SK-N-SH treated with all-trans-retinoic acid at 6 μM for 48 hours (cell line): ENCODE results near the gene ACKR4.

Source experiments
- ATAC-seq: fragments of 200-7000 bp; cut with Tn5 transposase; 3 replicates; pipeline ENCODE4 v1.9.1; 2020; ENCODE audit warnings: mild to moderate bottlenecking, moderate library complexity
- ARNTL ChIP-seq: fragments of 450-650 bp; formaldehyde crosslinking; IDR thresholded peaks from 2 replicates; pipeline ENCODE4 v1.5.0; 2020; ENCODE audit warnings: low read depth, mild to moderate bottlenecking, moderate library complexity, borderline replicate concordance
- BACH2 ChIP-seq: fragments of 250-450 bp; sonication (Bioruptor Pico); IDR thresholded peaks from 2 replicates; pipeline ENCODE4 v1.9.0; 2021; ENCODE audit warnings: mild to moderate bottlenecking, borderline replicate concordance
- CREB5 ChIP-seq: fragments of 250-450 bp; sonication (Bioruptor Pico); IDR thresholded peaks from 2 replicates; pipeline ENCODE4 v1.5.1; 2020; ENCODE audit warnings: low read depth, mild to moderate bottlenecking, moderate library complexity
- CSDC2 ChIP-seq: fragments of 250-450 bp; sonication (Bioruptor Pico); IDR thresholded peaks from 2 replicates; pipeline ENCODE4 v1.5.0; 2020; ENCODE audit warnings: mild to moderate bottlenecking, moderate library complexity
- ESRRG ChIP-seq: fragments of 250-450 bp; sonication (Bioruptor Pico); IDR thresholded peaks from 2 replicates; pipeline ENCODE4 v1.6.1; 2021; ENCODE audit warnings: mild to moderate bottlenecking
- GLIS3 ChIP-seq: fragments of 250-450 bp; sonication (Bioruptor Pico); IDR thresholded peaks from 2 replicates; pipeline ENCODE4 v1.5.0; 2020; ENCODE audit warnings: mild to moderate bottlenecking, moderate library complexity
- OSR1 ChIP-seq: fragments of 250-450 bp; sonication (Bioruptor Pico); IDR thresholded peaks from 2 replicates; pipeline ENCODE4 v1.8.0; 2022; ENCODE audit warnings: moderate library complexity, mild to moderate bottlenecking, inconsistent platforms
- PATZ1 ChIP-seq: fragments of 250-450 bp; sonication (Bioruptor Pico); IDR thresholded peaks from 2 replicates; pipeline ENCODE4 v1.8.0; 2020; ENCODE audit warnings: mild to moderate bottlenecking, moderate library complexity, borderline replicate concordance
- POU6F1 ChIP-seq: fragments of 250-450 bp; sonication (Bioruptor Pico); IDR thresholded peaks from 2 replicates; pipeline ENCODE4 v1.8.0; 2021; ENCODE audit warnings: low read depth, mild to moderate bottlenecking, moderate library complexity, borderline replicate concordance
- PPARA ChIP-seq: fragments of 250-450 bp; sonication (Bioruptor Pico); IDR thresholded peaks from 2 replicates; pipeline ENCODE4 v1.5.0; 2020; ENCODE audit warnings: mild to moderate bottlenecking, borderline replicate concordance
- RARB ChIP-seq: fragments of 250-450 bp; sonication (Bioruptor Pico); IDR thresholded peaks from 2 replicates; pipeline ENCODE4 v1.8.0; 2021; ENCODE audit warnings: mild to moderate bottlenecking, moderate library complexity
- SNAI2 ChIP-seq: fragments of 250-450 bp; sonication (Bioruptor Pico); IDR thresholded peaks from 2 replicates; pipeline ENCODE4 v1.5.0; 2020; ENCODE audit warnings: mild to moderate bottlenecking, moderate library complexity
- TCF4 ChIP-seq: fragments of 250-450 bp; sonication (Bioruptor Pico); IDR thresholded peaks from 2 replicates; pipeline ENCODE4 v1.8.0; 2021; ENCODE audit warnings: mild to moderate bottlenecking, moderate library complexity, borderline replicate concordance
- ZC3H10 ChIP-seq: fragments of 250-450 bp; sonication (Bioruptor Pico); IDR thresholded peaks from 2 replicates; pipeline ENCODE4 v1.5.1; 2021; ENCODE audit warnings: mild to moderate bottlenecking, moderate library complexity
- ZFP3 ChIP-seq: fragments of 250-450 bp; sonication (Bioruptor Pico); IDR thresholded peaks from 2 replicates; pipeline ENCODE4 v1.5.0; 2020; ENCODE audit warnings: mild to moderate bottlenecking, moderate library complexity
- ZFP30 ChIP-seq: fragments of 450-650 bp; formaldehyde crosslinking; IDR thresholded peaks from 2 replicates; pipeline ENCODE4 v1.5.0; 2022; ENCODE audit warnings: mild to moderate bottlenecking, moderate library complexity
- ZNF565 ChIP-seq: fragments of 450-650 bp; formaldehyde crosslinking; conservative IDR thresholded peaks from 2 replicates; pipeline ENCODE4 v1.5.0; 2020; ENCODE audit warnings: low read depth, mild to moderate bottlenecking, moderate library complexity
- ZNF70 ChIP-seq: fragments of 450-650 bp; formaldehyde crosslinking; IDR thresholded peaks from 2 replicates; pipeline ENCODE4 v1.5.0; 2020; ENCODE audit warnings: mild to moderate bottlenecking, moderate library complexity
- ZNF8 ChIP-seq: fragments of 450-650 bp; formaldehyde crosslinking; IDR thresholded peaks from 2 replicates; pipeline ENCODE4 v1.5.0; 2020; ENCODE audit warnings: mild to moderate bottlenecking, moderate library complexity
- TF ChIP-seq, protein P1 (sequence below): fragments of 250-450 bp; sonication (Bioruptor Pico); IDR thresholded peaks from 2 replicates; pipeline ENCODE4 v1.5.1; 2021; ENCODE audit warnings: mild to moderate bottlenecking, moderate library complexity

ACKR4 gene

GRCh38 chr3:132568422-132568821, 28.6 kb upstream of the ACKR4 start:
- no peak for ATAC-seq
- TF ChIP-seq ZFP30 (no peak), POU6F1 (CRISPR knock-in tag) (no peak), CSDC2 (CRISPR knock-in tag) (no peak), BACH2 (no peak), ZC3H10 (CRISPR knock-in tag) (no peak), ARNTL (CRISPR knock-in tag) (no peak), PATZ1 (no peak), ZNF8 (no peak)

DNA sequence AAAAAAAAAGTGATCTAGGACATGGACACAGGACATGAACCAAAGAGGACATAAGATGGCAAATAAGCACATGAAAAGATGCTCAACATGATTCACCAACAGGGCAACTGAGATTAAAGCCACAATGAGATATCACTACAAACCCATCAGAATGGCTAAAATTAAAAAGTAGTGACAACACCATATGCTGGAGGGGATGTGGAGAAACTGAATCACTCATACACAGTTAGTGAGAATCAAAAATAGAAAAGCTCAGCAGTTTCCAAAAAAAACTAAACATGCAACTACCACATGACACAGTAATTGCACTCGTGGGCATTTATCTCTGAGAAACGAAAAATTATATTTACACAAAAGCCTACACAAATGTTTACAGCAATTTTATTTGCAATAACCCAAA, 27.9 kb upstream of the ACKR4 start:
- ATAC-seq, result no peak
- TF ChIP-seq, protein P1, sequence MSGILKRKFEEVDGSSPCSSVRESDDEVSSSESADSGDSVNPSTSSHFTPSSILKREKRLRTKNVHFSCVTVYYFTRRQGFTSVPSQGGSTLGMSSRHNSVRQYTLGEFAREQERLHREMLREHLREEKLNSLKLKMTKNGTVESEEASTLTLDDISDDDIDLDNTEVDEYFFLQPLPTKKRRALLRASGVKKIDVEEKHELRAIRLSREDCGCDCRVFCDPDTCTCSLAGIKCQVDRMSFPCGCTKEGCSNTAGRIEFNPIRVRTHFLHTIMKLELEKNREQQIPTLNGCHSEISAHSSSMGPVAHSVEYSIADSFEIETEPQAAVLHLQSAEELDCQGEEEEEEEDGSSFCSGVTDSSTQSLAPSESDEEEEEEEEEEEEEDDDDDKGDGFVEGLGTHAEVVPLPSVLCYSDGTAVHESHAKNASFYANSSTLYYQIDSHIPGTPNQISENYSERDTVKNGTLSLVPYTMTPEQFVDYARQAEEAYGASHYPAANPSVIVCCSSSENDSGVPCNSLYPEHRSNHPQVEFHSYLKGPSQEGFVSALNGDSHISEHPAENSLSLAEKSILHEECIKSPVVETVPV (CRISPR knock-in tag), result no peak
- no peak for TF ChIP-seq CSDC2 (CRISPR knock-in tag)
- no peak for TF ChIP-seq PPARA (CRISPR knock-in tag)
- no peak for TF ChIP-seq OSR1 (CRISPR knock-in tag)

DNA sequence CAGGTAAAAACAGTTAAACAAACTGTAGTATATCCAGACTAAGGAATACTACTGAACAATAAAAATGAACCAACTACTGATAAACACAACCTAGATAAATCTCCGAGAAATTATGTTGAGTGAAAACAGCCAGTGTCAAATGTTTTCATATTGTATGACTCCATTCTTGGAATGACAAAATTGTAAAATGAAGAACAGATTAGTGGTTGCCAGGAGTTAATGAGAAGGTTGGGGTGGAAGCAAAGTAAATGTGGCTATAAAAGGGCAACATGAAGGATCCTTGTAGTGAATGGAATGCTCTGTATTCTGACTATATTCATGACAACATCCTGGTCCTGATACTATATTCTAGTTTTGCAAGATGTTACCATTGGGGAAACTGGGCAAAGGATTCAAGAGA, 27.5 kb upstream of the ACKR4 start:
- TF ChIP-seq ZC3H10 (CRISPR knock-in tag), result no peak
- TF ChIP-seq CSDC2 (CRISPR knock-in tag), result no peak
- TF ChIP-seq ZNF70, result no peak
- TF ChIP-seq PATZ1, result no peak
- no peak for TF ChIP-seq RARB (CRISPR knock-in tag)
- TF ChIP-seq CREB5 (CRISPR knock-in tag), result no peak
- no peak for TF ChIP-seq ZNF565
- TF ChIP-seq ZNF8, result no peak
- no peak for TF ChIP-seq OSR1 (CRISPR knock-in tag)
- TF ChIP-seq PPARA (CRISPR knock-in tag), result no peak
- TF ChIP-seq ZFP30, result no peak
- no peak for TF ChIP-seq ESRRG (CRISPR knock-in tag)
- peak; percentile 33; the same call in 2 of the 3 replicates for ATAC-seq

- ATAC-seq, result no peak
- no peak for TF ChIP-seq ESRRG (CRISPR knock-in tag)
- no peak for TF ChIP-seq ARNTL (CRISPR knock-in tag)
- no peak for TF ChIP-seq ZNF70
- no peak for TF ChIP-seq ZNF565
- TF ChIP-seq PPARA (CRISPR knock-in tag), result no peak
- TF ChIP-seq RARB (CRISPR knock-in tag), result no peak
- no peak for TF ChIP-seq ZC3H10 (CRISPR knock-in tag)
- no peak for TF ChIP-seq OSR1 (CRISPR knock-in tag)
- TF ChIP-seq TCF4 (CRISPR knock-in tag), result no peak
- TF ChIP-seq, protein P1 (CRISPR knock-in tag), result no peak
- no peak for TF ChIP-seq ZFP30
- TF ChIP-seq SNAI2 (CRISPR knock-in tag), result no peak
- TF ChIP-seq CSDC2 (CRISPR knock-in tag), result no peak
- TF ChIP-seq POU6F1 (CRISPR knock-in tag), result no peak
- TF ChIP-seq ZFP3, result no peak
- TF ChIP-seq GLIS3 (CRISPR knock-in tag), result no peak
- no peak for TF ChIP-seq PATZ1
Measured at GRCh38 chr3:132570016-132570415, 27.1 kb upstream of the ACKR4 start.
